Purkinje cell (primary cell): ENCODE measurements around the gene HRH2. TPM values are rescaled to one million over a fixed set of nuclear protein-coding genes. Genes with fewer than 3 reads are reported as not detected.

ENCODE experiments used
- polyA plus RNA-seq: library from polyadenylated mRNA; unstranded; fragments of >200 nt; fragmentation: Nextera tagmentation; gene quantifications from 2 replicates; pipeline ENCODE4 v1.2.1, GENCODE V29; 2014

The HRH2 gene, protein sequence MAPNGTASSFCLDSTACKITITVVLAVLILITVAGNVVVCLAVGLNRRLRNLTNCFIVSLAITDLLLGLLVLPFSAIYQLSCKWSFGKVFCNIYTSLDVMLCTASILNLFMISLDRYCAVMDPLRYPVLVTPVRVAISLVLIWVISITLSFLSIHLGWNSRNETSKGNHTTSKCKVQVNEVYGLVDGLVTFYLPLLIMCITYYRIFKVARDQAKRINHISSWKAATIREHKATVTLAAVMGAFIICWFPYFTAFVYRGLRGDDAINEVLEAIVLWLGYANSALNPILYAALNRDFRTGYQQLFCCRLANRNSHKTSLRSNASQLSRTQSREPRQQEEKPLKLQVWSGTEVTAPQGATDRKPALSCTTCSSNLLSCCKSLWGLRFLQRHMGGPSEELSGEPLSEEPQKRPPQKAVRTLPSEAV
- polyA plus RNA-seq: 8.8 and 11.5 TPM in 2 replicates

DNA sequence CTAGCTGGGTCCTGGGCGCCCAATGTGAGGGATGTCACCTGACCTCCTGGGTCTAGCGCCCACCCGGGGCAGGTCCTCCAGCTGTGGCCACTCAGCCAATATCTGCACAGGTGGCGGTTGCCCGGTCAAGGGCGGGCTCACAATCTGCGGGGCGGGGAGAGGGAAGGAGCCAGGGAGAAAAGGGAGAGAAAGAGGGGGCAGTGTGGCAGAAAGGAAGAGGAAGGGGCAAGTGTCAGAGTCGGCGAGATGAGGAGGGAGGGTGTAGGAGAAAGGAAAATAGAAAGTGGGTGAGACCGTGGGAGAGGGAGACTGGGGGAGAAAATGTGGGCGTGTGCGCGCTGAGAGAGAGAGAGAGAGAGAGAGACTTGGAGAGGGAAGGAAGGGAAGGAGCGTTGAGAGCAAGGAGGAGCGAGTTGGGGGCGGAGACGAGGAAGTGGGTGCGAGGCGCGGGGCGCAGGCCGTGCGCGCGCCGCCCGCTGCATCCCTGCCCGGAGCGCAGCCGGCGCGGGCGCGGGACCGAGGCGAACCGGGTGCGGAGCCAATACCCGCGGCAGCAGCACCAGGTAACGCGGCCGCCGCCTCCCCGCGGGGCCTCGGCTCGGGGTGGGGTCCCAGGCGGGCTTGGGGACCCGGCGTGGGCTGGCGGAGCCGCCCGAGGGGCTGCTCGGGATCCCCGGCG is at the start of gene HRH2:
Gene HRH2, plus strand, starts transcription at position 479 of the 679 bp plus-strand sequence. CDS start 25,163 bp downstream, outside the sequence.

Other genes with a start within 250 kb of the HRH2 start
- 10.2 and 14.1 TPM in 2 replicates for gene DRD1, start 213.9 kb upstream of the HRH2 start, polyA plus RNA-seq
- 32.0 and 40.0 TPM in 2 replicates for gene SFXN1, start 179.5 kb upstream of the HRH2 start, polyA plus RNA-seq
- gene CPLX2, start 213.5 kb downstream of the HRH2 start, polyA plus RNA-seq: 17.2 and 25.0 TPM in 2 replicates